Inferior parietal cortex (tissue), 1 donor: ENCODE data around the gene RTF1.

Source experiments
- DNase-seq: peaks from one replicate; pipeline ENCODE4 v3.0.0-alpha.2; 2016; ENCODE audit errors: extremely low spot score

RTF1 gene

DNA sequence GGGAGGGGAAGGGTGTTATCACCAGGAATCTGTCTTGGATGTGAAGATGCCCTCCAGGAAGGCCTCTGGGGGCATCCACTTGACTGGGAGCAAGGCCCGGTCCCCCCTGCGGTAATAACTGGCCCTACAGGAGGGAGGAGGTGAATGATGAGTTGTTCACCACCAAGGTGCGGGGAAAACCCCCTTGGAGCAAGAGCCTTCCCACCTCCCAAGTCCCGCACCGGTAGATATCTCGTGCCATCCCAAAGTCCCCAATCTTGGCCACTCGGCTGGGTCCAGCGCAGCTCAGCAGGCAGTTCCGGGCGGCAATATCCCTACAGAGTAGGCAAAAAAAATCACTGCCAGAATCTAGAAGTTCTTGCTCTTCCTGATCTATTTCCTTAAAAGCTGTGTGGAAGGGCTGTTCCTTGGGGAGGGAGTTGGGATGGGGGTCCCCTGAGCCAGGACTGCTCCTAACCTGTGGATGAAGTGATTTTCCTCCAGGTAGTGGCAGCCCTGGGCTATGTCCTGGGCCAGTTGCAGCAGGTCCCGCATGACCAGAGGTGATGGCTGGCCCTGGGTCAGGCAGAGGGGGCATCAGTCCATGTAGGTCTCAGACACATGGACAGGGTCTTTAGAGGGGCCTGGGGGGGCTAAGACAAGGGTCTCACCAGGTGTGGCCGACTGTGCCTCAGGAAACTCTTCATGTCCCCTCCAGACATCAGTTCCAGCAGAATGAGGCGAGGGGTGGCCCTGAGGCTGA is 88.0 kb downstream of the RTF1 start:
- no peak for DNase-seq

DNA sequence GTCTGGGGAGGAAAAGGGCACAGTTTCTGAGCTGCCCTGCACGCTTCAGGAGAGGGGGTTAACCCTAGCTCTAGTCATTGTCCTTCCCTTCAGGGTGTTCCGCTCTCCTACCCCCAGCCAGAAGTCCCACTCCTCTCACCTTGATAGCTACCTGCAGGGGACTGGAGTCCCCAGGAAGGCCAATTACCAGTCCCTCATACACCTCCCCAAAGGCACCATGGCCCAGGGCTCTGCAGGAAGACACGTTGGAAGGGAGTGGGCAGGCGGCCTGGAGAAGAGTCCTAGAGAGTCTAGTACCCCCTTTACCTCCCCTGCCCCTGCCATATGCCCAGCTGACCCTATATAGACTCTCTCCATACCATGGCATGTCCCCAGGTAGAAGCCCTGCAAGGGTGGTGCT is 88.9 kb downstream of the RTF1 start:
- no peak for DNase-seq

DNA sequence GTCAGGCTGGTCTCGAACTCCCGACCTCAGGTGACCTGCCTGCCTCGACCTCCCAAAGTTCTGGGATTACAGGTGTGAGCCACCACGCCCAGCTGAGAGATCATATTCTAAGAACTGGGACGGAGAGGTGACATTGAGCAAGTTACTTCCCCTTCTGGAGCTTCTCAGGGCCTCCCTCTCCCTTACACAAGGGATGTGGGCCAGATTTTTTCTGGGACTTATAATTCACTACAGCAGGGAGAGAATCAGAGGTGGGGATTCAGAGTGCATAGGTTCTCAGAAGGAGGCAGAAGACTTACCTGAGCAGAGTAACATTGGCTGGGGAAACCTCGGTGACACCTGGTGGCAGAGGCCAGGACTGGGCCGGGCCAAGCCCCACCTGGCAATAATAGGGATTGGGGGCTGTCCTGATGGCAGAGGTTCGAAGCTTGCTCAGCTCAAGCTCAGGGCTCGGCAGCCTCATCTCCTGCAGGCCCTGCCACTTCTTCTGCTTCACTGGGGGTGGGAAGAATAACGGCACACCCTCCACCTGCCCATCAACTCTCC is 90.0 kb downstream of the RTF1 start:
- DNase-seq: no peak

DNA sequence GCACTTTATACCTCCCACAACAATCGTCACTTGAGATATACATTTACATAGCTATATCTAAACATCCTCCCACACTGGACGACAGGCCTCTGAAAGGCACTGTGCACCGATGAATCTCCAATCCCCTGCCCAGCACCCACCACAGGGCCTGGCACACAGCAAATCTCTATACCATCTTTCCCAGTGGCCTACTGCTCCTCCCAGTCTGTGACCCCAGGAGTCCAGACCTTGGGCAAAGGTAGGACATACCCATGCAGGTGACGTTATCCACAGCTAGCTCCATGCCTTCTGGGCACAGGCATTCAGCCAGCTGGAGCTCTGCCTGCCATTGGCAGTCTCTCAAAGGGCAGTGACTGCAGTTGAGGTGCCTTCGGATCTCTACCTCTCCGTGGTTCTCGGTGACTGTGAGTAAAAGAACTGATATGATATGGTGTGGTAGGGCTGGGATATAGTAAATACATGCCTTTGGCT is 91.0 kb downstream of the RTF1 start:
- DNase-seq: no peak

DNA sequence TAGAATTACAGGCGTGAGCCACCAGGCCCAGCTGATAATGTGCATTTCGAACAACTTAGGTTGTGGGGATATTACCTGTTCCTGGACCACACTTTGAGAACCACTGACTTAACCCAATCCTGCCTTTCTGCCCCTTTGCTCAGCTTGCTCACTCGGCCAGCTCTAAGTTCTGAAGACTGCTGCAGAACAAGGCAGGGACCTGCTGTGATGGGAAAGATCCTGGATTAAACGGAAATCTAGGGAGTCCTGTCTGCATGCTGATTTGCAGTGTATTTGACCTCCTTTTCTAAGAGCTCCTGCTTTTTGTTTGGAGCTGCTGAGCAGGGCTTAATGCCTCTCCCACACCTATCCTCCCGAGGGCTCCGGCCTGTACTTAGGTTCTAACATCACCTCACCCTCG is 93.8 kb downstream of the RTF1 start:
- DNase-seq: no peak

DNA sequence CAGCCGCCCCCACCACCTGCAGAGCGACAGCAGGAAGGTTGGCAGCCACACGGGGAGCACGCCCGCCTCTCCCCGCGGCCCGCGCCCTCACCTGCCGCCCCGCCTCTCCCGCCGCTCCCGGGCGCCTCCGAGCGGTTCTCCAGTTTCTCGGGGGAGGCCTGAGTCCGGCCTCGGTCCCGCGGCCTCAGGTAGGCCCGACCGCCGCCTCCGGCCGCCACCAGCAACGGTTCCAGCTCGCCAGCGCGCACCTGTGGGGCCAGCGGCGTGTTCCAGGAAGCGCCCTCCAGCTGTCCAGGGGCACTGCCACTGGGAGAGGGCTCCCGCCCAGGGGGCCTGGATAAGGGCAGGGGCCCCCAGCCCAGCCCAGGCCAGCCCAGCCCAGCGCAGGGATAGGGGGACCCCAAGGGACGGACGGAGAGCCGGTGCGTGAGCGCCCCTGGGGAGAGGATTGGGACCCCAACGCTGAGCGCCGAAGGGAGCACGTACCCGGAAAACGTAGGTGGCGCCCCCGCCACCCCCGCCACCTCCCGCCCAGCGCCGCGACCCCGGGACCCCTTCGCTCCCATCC is 94.5 kb downstream of the RTF1 start:
- DNase-seq: no peak

DNA sequence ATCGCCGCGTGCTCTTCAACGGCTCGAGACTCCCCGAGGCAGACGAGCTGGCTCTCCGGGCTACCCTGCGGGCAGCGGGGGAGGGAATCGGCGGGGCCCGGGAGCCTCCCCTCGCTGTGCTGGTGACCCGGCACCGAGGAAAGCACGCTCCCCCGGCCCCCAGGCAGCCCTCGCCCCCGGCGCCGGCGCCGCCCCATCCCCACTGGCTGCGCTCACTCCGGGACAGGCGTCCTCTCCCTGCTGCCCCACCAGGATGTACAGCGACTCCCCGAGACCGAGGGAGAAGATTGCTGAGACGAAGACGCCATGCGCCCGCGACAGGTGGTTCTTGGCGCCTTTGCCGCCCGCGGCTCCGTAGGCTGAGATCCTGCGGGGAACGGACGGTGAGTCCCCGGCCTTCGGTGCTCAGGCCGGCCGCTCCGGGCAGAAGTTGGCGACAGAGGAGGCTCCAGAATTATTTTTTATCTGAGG is 95.0 kb downstream of the RTF1 start:
- no peak for DNase-seq

DNA sequence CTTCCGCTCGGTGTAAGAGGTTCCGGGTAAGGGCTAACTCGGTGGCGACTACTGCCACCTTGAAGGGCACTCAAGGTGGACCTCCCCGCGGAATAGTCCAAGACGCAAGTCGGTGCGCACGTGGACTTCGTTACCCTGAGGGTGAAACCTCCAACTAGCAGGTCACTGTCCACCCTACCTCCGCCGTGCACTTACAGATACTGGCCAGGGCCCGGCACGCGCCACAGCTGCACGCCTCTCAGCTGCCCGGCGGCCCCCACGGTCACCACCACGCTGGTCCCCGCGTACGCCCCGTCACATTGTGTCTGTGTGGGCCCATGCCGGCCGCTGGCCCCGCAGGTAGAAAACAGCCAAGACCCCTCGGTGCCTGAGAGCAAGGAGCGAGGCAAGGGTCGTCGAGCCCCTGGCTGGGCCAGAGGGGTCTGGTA is 95.6 kb downstream of the RTF1 start:
- no peak for DNase-seq

DNA sequence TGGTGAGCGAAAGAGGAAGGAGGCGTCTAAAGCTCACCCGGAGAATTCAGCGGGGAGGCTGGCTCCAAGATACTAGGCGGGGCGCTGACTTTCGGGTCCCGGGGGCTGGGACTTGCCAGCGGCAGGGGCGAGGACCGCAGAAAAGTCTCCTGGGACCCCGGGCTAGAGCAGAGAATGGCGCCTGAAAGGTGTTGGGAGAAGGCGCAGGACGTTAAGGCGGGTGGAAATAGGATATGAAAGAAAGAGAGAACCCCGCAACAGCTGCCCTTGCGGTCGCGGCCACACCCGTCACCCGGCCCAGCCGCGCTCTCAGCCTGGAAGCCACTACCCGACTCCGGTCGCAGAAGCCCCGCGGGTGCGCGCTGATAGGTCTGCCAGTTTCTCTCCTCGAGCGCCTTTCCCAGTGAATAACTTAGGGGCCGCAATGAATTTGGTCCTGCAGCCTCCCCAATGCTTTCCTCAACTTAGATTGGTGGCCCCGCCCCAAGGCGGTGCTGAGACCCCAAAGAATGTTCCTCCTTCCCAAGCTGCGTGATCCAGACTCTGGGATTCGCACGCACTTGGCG is 96.1 kb downstream of the RTF1 start:
- no peak for DNase-seq

DNA sequence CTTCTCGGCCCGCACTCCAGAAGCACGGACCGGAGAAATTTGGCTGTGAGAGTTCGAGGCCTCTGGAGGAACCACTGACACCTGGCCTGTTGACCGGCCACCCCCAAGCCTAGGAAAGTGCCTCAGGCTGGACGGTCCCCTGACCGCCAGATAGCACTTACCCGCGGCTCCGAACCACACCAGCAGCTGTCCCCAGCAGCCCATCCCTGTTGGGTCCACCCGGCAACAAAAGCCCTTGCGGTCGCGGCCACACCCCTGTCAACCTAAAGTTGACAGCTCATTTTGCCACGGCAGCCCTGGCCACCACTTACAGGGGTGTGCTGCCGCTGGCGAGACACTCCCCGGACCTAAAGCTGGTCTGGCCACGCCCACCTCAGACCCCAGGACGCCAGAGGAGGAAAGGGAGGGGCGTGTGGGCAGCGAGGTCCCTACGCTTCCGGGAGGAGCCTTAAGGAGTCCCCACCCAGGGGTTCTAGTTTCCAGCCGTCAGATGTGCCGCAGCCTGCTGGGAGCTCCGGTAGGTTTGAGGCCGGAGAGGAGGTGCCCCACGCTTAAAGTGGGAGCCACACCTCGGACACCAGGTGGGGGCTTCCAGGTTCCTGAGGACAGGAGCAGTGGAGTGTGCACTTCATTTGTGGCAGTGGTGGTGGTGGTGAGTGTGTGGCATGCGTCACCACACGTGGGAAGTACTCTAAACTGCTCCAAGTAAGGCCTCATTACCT is 96.8 kb downstream of the RTF1 start, which contains the start of gene LTK:
TSS of gene LTK (minus strand) at position 322 of the 722 bp plus-strand sequence. CDS start at position 204, 118 bp downstream.
- DNase-seq: no peak

DNA sequence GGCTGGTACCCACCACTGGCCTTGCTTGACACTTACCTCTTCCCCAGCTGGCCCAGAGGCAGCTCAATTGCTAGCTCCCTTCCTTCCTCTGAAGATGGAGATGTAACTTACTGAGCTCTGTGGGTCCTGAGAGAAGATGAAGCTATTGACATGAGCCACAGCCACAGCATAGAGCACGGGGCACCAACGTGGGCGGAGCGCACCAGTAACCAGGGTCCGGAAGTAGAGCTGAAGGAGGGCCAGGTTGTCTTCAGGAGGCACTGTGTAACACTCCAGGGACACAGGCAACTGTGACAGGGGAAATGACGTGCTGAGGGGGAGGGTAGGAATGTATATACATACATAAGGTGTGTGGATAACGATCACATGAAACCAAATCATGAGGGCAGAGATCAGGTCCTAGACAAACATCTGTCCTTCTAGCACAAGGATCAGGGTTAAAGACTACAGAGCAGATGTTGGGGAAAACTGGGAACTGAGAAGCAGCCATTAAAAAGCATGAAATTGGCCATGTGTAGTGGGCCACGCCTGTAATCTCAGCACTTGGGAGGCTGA is 101.1 kb downstream of the RTF1 start:
- DNase-seq: no peak

DNA sequence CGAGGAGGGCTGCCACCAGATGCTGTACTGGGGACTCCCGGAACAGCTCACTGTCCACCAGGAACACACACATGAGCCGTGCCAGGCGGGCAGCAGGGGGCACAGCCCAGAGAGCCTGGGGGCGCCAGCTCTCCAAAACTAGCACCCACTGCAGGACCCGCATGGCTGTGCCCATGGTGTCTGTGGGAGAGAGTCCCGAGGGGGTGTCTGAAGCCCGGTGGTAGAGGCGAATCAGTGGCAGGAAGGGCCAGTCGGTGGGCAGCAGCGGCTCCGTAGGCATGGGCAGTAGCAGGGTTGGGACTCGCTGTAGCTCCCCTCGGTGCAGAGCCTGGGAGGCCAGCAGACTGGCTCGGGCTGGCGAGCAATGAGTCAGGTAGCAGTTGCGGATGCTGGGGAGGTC is 103.7 kb downstream of the RTF1 start:
- no peak for DNase-seq

DNA sequence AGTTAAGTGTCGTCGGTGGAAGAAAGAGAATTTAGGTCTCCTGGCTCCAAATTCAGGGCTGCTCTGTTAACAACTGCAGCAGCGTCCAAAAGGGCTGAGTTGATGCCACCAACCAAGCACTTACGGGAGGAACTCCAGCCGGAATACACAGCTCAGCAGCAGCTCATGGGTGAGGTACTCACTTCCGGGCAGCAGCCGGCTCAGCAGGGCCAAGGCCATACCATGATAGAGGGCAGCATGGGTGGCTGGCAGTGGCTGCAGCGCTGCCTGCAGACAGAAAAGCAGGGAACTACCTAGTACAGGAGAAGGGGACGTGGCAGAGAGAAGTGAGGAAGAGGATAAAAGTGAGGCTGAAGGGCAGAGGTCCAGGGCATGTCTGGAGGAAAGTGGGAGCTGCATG is 104.7 kb downstream of the RTF1 start:
- DNase-seq: no peak

DNA sequence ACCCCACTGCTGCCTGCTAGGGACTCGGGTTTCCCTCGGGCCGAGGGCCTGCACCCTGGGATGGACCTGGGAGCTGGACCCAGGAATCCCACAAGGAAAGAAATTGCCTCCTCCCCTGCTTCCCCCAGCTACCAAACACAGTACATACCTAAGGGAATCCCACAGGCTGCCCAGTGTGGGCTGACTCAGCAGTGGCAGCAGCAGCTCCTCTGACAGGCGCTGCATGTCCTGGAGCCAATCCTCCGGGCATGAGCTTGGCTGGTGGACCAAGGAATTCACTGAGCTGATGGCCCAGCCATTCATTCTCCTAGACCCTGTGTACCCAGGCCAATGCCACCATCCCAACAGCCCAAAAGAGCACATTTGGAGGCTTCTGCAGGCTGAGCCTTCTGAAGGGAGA is 106.2 kb downstream of the RTF1 start:
- no peak for DNase-seq

DNA sequence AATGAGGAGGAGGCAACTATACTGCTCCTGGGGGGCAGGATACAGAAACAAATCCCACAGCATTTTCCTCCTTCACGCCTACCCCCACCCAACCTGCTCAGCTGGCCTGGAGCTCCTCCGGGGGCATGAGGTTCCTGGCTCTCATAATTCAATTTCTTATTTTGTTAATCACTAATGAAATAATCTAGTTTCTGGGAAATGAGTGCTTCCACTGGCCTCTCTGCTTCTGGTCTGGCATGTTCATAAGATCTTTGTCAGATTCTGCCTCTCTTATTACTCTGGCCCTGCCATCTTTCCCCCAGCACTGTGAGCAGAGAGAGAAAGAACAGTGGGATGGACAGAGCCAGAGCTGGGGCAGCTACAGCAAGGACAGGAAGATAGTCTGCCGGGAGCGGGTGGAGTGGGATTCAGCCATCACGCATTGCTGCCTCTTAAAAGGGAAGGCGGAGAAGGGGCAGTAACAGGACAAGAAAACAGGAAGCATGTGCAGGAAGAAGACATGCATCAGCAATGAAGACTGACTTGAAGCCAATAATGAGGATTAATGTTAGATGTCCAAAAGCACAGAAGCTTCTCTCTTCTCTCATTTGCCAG is 113.6 kb downstream of the RTF1 start:
- no peak for DNase-seq
